Endothelial cell (in vitro differentiated cells): ENCODE measurements around the gene TIMM10. TPM values are rescaled to one million over a fixed set of nuclear protein-coding genes. Genes with fewer than 3 reads are reported as not detected.
A peak's percentile ranks its signal among the peaks of the same experiment; 100 is the strongest.

Experiments used
- DNase-seq: peaks from one replicate; pipeline ENCODE4 v3.0.0; 2021; ENCODE audit warnings: low spot score
- H3K27ac Mint-ChIP-seq: one replicate; pipeline ENCODE4 v1.8.0; 2021; ENCODE audit warnings: mixed read lengths, inconsistent platforms; ENCODE audit not compliant: unreplicated experiment
- H3K27me3 Mint-ChIP-seq: one replicate; pipeline ENCODE4 v1.8.0; 2021; ENCODE audit warnings: mild to moderate bottlenecking, moderate library complexity, mixed read lengths, inconsistent platforms; ENCODE audit not compliant: unreplicated experiment
- H3K36me3 Mint-ChIP-seq: one replicate; pipeline ENCODE4 v1.8.0; 2021; ENCODE audit warnings: mild to moderate bottlenecking, low read depth, mixed read lengths, inconsistent platforms; ENCODE audit not compliant: unreplicated experiment
- H3K4me1 Mint-ChIP-seq: one replicate; pipeline ENCODE4 v1.8.0; 2021; ENCODE audit warnings: mild to moderate bottlenecking, mixed read lengths, inconsistent platforms; ENCODE audit not compliant: unreplicated experiment
- H3K4me3 Mint-ChIP-seq: one replicate; pipeline ENCODE4 v1.8.0; 2021; ENCODE audit warnings: mild to moderate bottlenecking, mixed read lengths, inconsistent platforms; ENCODE audit not compliant: unreplicated experiment
- H3K9me3 Mint-ChIP-seq: one replicate; pipeline ENCODE4 v1.8.0; 2021; ENCODE audit warnings: mixed read lengths, inconsistent platforms; ENCODE audit not compliant: unreplicated experiment
- CTCF ChIP-seq: fragments of 200-600 bp; sonication (generic); IDR thresholded peaks from one replicate; pipeline ENCODE4 v1.5.0; 2021; ENCODE audit warnings: antibody characterized with exemption; ENCODE audit not compliant: unreplicated experiment
- total RNA-seq: library from RNA; stranded (reverse); fragmentation: NEBNext Ultra II Directional; extraction: Animal tissue kit (Norgen Biotek cat#: 25700); gene quantifications from one replicate; pipeline ENCODE4 v1.2.1, GENCODE V29; 2021; ENCODE audit not compliant: unreplicated experiment

TIMM10 gene
- total RNA-seq, 1 donor from 2014 or later: 60.2 TPM

- Mint-ChIP-seq H3K4me1 (no peaks in the 10 kb centered on the region), H3K36me3 (peaks cover 11% of the 10 kb centered on the region), H3K27me3 (peaks cover 5% of the 10 kb centered on the region), H3K4me3 (peak overlapping the region; percentile 13), H3K9me3 (no peaks in the 10 kb centered on the region), H3K27ac (no peak overlapping the region)
- no peak for DNase-seq
- TF ChIP-seq CTCF: no peak
Observed at GRCh38 chr11:57487021-57487778, 43.4 kb downstream of the TIMM10 start.

GRCh38 chr11:57485217-57485990 lies 45.1 kb downstream of the TIMM10 start:
- peaks cover 10% of the 10 kb centered on the region for H3K27me3 Mint-ChIP-seq
- DNase-seq: no peak
- H3K4me3 Mint-ChIP-seq: no peak overlapping the region
- H3K4me1 Mint-ChIP-seq: peaks cover 9% of the 10 kb centered on the region
- no peak overlapping the region for H3K27ac Mint-ChIP-seq
- no peak for TF ChIP-seq CTCF
- peaks cover 11% of the 10 kb centered on the region for H3K36me3 Mint-ChIP-seq
- no peaks in the 10 kb centered on the region for H3K9me3 Mint-ChIP-seq

- H3K4me3 Mint-ChIP-seq: no peak overlapping the region
Observed at GRCh38 chr11:57484141-57484710, 46.3 kb downstream of the TIMM10 start.

GRCh38 chr11:57483562-57483918 lies 47.0 kb downstream of the TIMM10 start:
- Mint-ChIP-seq H3K4me3 (peak overlapping the region; percentile 42), H3K4me1 (peaks cover 11% of the 10 kb centered on the region), H3K27ac (no peak overlapping the region), H3K36me3 (peaks cover 11% of the 10 kb centered on the region), H3K9me3 (no peaks in the 10 kb centered on the region), H3K27me3 (peaks cover 10% of the 10 kb centered on the region)
- TF ChIP-seq CTCF: no peak
- no peak for DNase-seq

More at GRCh38 chr11:57484141-57484710, 46.3 kb downstream of the TIMM10 start:
- H3K27ac Mint-ChIP-seq: no peak overlapping the region
- no peak for DNase-seq
- H3K4me1 Mint-ChIP-seq: peaks cover 11% of the 10 kb centered on the region
- H3K9me3 Mint-ChIP-seq: no peaks in the 10 kb centered on the region
- H3K27me3 Mint-ChIP-seq: peaks cover 11% of the 10 kb centered on the region
- H3K36me3 Mint-ChIP-seq: peaks cover 11% of the 10 kb centered on the region
- no peak for TF ChIP-seq CTCF
